LNCaP clone FGC (cell line): ENCODE data around the gene TGFBRAP1.

Experiments
- DNase-seq: peaks from one replicate; pipeline ENCODE4 v3.0.0-alpha.2; 2011; ENCODE audit warnings: low read depth
- H3K4me3 ChIP-seq: 2 replicates; pipeline ENCODE4 v1.5.1; 2011; ENCODE audit warnings: mild to moderate bottlenecking, low read depth, low read length, control low read depth
- CTCF ChIP-seq: IDR thresholded peaks from 2 replicates; pipeline ENCODE4 v1.5.1; 2012; ENCODE audit warnings: mild to moderate bottlenecking; ENCODE audit not compliant: control insufficient read depth, insufficient read depth; ENCODE audit errors: extremely low read depth

The TGFBRAP1 gene

GRCh38 chr2:105325389-105325963, 4.1 kb downstream of the TGFBRAP1 start:
- no peak overlapping the region for H3K4me3 ChIP-seq
- no peak for TF ChIP-seq CTCF
- no peak for DNase-seq

DNA sequence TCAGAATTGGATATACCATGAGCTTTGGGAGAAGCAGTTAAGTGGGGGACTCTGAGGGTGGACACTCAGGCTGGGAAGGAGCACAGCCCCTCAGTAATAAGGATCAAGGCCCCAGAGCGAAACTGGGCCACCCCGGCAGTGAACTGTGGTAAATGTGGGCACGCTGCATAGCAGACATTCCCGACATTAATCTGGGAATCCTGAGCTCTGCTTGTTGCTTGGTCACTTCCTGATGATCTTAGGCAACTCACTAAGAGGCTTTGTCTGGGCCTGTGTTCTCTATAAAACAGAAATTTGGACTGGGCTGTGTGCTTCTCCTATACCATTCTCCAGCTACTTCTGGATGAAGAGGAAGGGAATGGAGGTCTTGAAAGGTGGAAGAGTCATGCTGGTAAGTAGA, 4.8 kb downstream of the TGFBRAP1 start:
- DNase-seq, result no peak
- TF ChIP-seq CTCF, result no peak
- H3K4me3 ChIP-seq, result no peak overlapping the region

DNA sequence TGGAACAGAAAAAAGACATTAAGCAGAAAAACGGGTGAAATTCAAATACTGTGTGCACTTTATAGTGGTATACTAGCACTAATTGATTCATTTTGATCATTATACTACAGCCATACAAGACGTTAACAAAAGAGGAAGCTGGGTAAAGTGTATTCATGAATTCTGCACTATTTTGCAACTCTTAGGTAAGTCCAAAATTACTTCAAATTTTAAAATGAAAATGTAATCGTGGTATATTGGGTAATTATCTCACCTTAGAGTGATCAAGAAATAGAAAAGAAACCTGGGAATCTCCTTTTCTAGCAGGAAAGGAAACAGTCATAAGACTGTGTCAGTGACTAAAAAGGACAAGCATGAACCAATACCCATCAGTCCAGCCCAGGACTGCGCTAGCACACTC, 5.4 kb downstream of the TGFBRAP1 start:
- no peak for DNase-seq
- no peak for TF ChIP-seq CTCF
- H3K4me3 ChIP-seq, result no peak overlapping the region

DNA sequence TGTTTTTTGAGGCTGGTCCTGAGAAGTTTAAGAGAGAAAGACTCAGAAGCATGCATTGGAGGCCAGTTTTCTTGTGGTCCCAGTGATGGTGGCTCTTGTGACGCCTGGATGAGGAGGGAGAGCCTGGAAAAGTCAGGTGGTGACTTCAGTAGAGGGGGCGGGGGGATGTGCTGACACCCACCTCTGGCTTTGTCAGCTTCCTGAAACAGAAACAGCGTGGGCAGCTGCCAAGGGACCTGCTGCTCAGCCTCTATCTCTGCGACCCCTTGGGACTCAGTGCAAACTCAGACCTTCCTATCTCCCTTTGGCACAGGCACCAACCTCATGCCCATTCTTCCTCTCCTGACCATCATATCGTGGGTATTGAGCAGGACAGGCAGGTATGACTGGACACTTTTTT, 6.4 kb downstream of the TGFBRAP1 start:
- DNase-seq, result no peak
- H3K4me3 ChIP-seq, result no peak overlapping the region
- TF ChIP-seq CTCF, result no peak

GRCh38 chr2:105321875-105322646, 7.5 kb downstream of the TGFBRAP1 start:
- no peak for DNase-seq
- no peak overlapping the region for H3K4me3 ChIP-seq
- TF ChIP-seq CTCF, result no peak

GRCh38 chr2:105320651-105321215, 8.8 kb downstream of the TGFBRAP1 start:
- no peak overlapping the region for H3K4me3 ChIP-seq
- no peak for TF ChIP-seq CTCF
- no peak for DNase-seq
